IgD-negative memory B cell (primary cell): ENCODE results near the gene NOP16. TPM values are rescaled to one million over a fixed set of nuclear protein-coding genes. Genes with fewer than 3 reads are reported as not detected.

Source experiments
- H3K27ac Mint-ChIP-seq, 3 donors: one replicate each; pipeline ENCODE4 v1.8.0; 2020 to 2022; ENCODE audit warnings: mild to moderate bottlenecking in 3 of 3, mixed read lengths in 3 of 3, moderate library complexity in 1 of 3
- H3K27me3 Mint-ChIP-seq: one replicate; pipeline ENCODE4 v1.8.0; 2021; ENCODE audit warnings: mixed read lengths
- H3K36me3 Mint-ChIP-seq: one replicate; pipeline ENCODE4 v1.8.0; 2020; ENCODE audit warnings: mild to moderate bottlenecking, mixed read lengths
- H3K4me1 Mint-ChIP-seq, 3 donors: one replicate each; pipeline ENCODE4 v1.8.0; 2020 to 2022; ENCODE audit warnings: mixed read lengths in 3 of 3, mild to moderate bottlenecking in 1 of 3
- H3K4me3 Mint-ChIP-seq, 4 donors: one replicate each; pipeline ENCODE4 v1.8.0; 2020 to 2022; ENCODE audit warnings: mild to moderate bottlenecking in 4 of 4, mixed read lengths in 4 of 4, moderate library complexity in 3 of 4
- H3K9me3 Mint-ChIP-seq, 3 donors: one replicate each; pipeline ENCODE4 v1.8.0; 2020 to 2021; ENCODE audit warnings: mixed read lengths in 3 of 3, mild to moderate bottlenecking in 1 of 3
- polyA plus RNA-seq: library from polyadenylated mRNA; unstranded; fragments of 300-500 nt; fragmentation: Illumina TruSeq; gene quantifications from one replicate; pipeline ENCODE4 v1.2.3, GENCODE V29; 2021

The NOP16 gene
- polyA plus RNA-seq, 1 donor from 2014 or later: 38.1 TPM

- Mint-ChIP-seq H3K36me3 (peaks cover 5% of the 10 kb centered on the region), H3K4me1 (peaks cover 10 to 19% (median 19%) of the 10 kb centered on the region in 3 donors), H3K27ac (no peak overlapping the region), H3K27me3 (no peaks in the 10 kb centered on the region), H3K9me3 (no peaks in the 10 kb centered on the region), H3K4me3 (peak overlapping the region; percentile 80 to 94 (median 86))
Measured at GRCh38 chr5:176364765-176365350, 23.5 kb downstream of the NOP16 start.

- no peaks in the 10 kb centered on the region for H3K27me3 Mint-ChIP-seq
- no peaks in the 10 kb centered on the region for H3K36me3 Mint-ChIP-seq
- no peaks in the 10 kb centered on the region for H3K9me3 Mint-ChIP-seq
- H3K4me1 Mint-ChIP-seq: peaks cover 14 to 31% (median 31%) of the 10 kb centered on the region in 3 donors
- peak overlapping the region; percentile 91 to 99 (median 99) for H3K4me3 Mint-ChIP-seq
- peak overlapping the region; percentile 83 to 97 (median 97) for H3K27ac Mint-ChIP-seq
Measured at GRCh38 chr5:176362233-176362490, 26.2 kb downstream of the NOP16 start.

GRCh38 chr5:176361437-176362232 lies 26.8 kb downstream of the NOP16 start, which contains the start of gene KIAA1191:
Gene KIAA1191 (minus strand): TSS chr5:176361764. CDS start chr5:176359508, 2,256 bp downstream.
- peak within 1 kb of the TSS; percentile 91 to 99 (median 99) for H3K4me3 Mint-ChIP-seq
- no peaks in the 10 kb centered on the region for H3K27me3 Mint-ChIP-seq
- H3K9me3 Mint-ChIP-seq: no peaks in the 10 kb centered on the region
- peak within 1 kb of the TSS; percentile 83 to 97 (median 97) for H3K27ac Mint-ChIP-seq
- H3K36me3 Mint-ChIP-seq: no peaks in the 10 kb centered on the region
- H3K4me1 Mint-ChIP-seq: peaks cover 13 to 31% (median 30%) of the 10 kb centered on the region in 3 donors

- Mint-ChIP-seq H3K27ac (peak overlapping the region; percentile 83 to 97 (median 97)), H3K4me1 (peaks cover 12 to 31% (median 28%) of the 10 kb centered on the region in 3 donors), H3K27me3 (no peaks in the 10 kb centered on the region), H3K36me3 (no peaks in the 10 kb centered on the region), H3K4me3 (peak overlapping the region; percentile 91 to 99 (median 99)), H3K9me3 (no peaks in the 10 kb centered on the region)
Measured at GRCh38 chr5:176360894-176361436, 27.4 kb downstream of the NOP16 start.

GRCh38 chr5:176359658-176360057 lies 28.7 kb downstream of the NOP16 start:
- Mint-ChIP-seq H3K9me3 (no peaks in the 10 kb centered on the region), H3K27ac (peak overlapping the region in 1 of 3 donors; percentile 63), H3K4me1 (peaks cover 12 to 35% (median 28%) of the 10 kb centered on the region in 3 donors), H3K36me3 (no peaks in the 10 kb centered on the region), H3K27me3 (no peaks in the 10 kb centered on the region), H3K4me3 (peak overlapping the region; percentile 71 to 94 (median 84))

GRCh38 chr5:176356179-176356566 lies 32.2 kb downstream of the NOP16 start:
- Mint-ChIP-seq H3K27me3 (no peaks in the 10 kb centered on the region), H3K4me3 (peak overlapping the region in 1 of 4 donors; percentile 40), H3K36me3 (no peaks in the 10 kb centered on the region), H3K27ac (no peak overlapping the region), H3K4me1 (peaks cover 7 to 29% (median 26%) of the 10 kb centered on the region in 3 donors), H3K9me3 (no peaks in the 10 kb centered on the region)

- peak overlapping the region in 1 of 4 donors; percentile 40 for H3K4me3 Mint-ChIP-seq
- H3K9me3 Mint-ChIP-seq: no peaks in the 10 kb centered on the region
- H3K27ac Mint-ChIP-seq: no peak overlapping the region
Measured at GRCh38 chr5:176355400-176356178, 32.8 kb downstream of the NOP16 start.

GRCh38 chr5:176353533-176353932 lies 34.9 kb downstream of the NOP16 start:
- H3K27me3 Mint-ChIP-seq: no peaks in the 10 kb centered on the region
- peaks cover 2 to 20% (median 15%) of the 10 kb centered on the region in 3 donors for H3K4me1 Mint-ChIP-seq
- H3K36me3 Mint-ChIP-seq: no peaks in the 10 kb centered on the region
- no peak overlapping the region for H3K4me3 Mint-ChIP-seq
- H3K9me3 Mint-ChIP-seq: no peaks in the 10 kb centered on the region
- H3K27ac Mint-ChIP-seq: no peak overlapping the region

More at GRCh38 chr5:176355400-176356178, 32.8 kb downstream of the NOP16 start:
- Mint-ChIP-seq H3K36me3 (no peaks in the 10 kb centered on the region), H3K4me1 (peaks cover 7 to 26% (median 21%) of the 10 kb centered on the region in 3 donors), H3K27me3 (no peaks in the 10 kb centered on the region)

GRCh38 chr5:176352116-176352878 lies 36.1 kb downstream of the NOP16 start:
- Mint-ChIP-seq H3K4me3 (no peak overlapping the region), H3K27me3 (no peaks in the 10 kb centered on the region), H3K4me1 (peaks cover 0 to 14% (median 10%) of the 10 kb centered on the region in 3 donors), H3K36me3 (no peaks in the 10 kb centered on the region), H3K9me3 (no peaks in the 10 kb centered on the region), H3K27ac (peak overlapping the region in 2 of 3 donors; percentile 25 to 83)

GRCh38 chr5:176350416-176350815 lies 38.0 kb downstream of the NOP16 start:
- no peaks in the 10 kb centered on the region for H3K36me3 Mint-ChIP-seq
- H3K4me1 Mint-ChIP-seq: peaks cover 0 to 14% (median 8%) of the 10 kb centered on the region in 3 donors
- H3K27ac Mint-ChIP-seq: no peak overlapping the region
- no peaks in the 10 kb centered on the region for H3K27me3 Mint-ChIP-seq
- no peaks in the 10 kb centered on the region for H3K9me3 Mint-ChIP-seq
- H3K4me3 Mint-ChIP-seq: no peak overlapping the region

- no peaks in the 10 kb centered on the region for H3K9me3 Mint-ChIP-seq
- H3K27me3 Mint-ChIP-seq: no peaks in the 10 kb centered on the region
- peak overlapping the region in 2 of 3 donors; percentile 18 to 76 for H3K27ac Mint-ChIP-seq
- peaks cover 6% of the 10 kb centered on the region for H3K36me3 Mint-ChIP-seq
- H3K4me1 Mint-ChIP-seq: no peaks in the 10 kb centered on the region
- H3K4me3 Mint-ChIP-seq: no peak overlapping the region
Measured at GRCh38 chr5:176342766-176343458, 45.5 kb downstream of the NOP16 start.

GRCh38 chr5:176342158-176342483 lies 46.3 kb downstream of the NOP16 start:
- Mint-ChIP-seq H3K4me3 (no peak overlapping the region), H3K27me3 (no peaks in the 10 kb centered on the region), H3K27ac (no peak overlapping the region), H3K4me1 (no peaks in the 10 kb centered on the region), H3K36me3 (peaks cover 6% of the 10 kb centered on the region), H3K9me3 (no peaks in the 10 kb centered on the region)

- Mint-ChIP-seq H3K9me3 (no peaks in the 10 kb centered on the region), H3K27ac (no peak overlapping the region), H3K36me3 (peaks cover 6% of the 10 kb centered on the region), H3K27me3 (no peaks in the 10 kb centered on the region), H3K4me3 (no peak overlapping the region), H3K4me1 (no peaks in the 10 kb centered on the region)
Measured at GRCh38 chr5:176341325-176342157, 46.9 kb downstream of the NOP16 start.
